ENCODE measurements around the gene MACROD2.

MACROD2 gene

GRCh38 chr20:15917283-15917682 lies 1922.0 kb downstream of the MACROD2 start:
- no peak for DNase-seq (ENCODE audit: low read depth)

- DNase-seq (ENCODE audit: low read depth), result no peak
Observed at GRCh38 chr20:15918631-15919030, 1923.3 kb downstream of the MACROD2 start.

GRCh38 chr20:15919118-15919517 lies 1923.8 kb downstream of the MACROD2 start:
- DNase-seq (ENCODE audit: low read depth), result no peak

- DNase-seq (ENCODE audit: low read depth), result no peak
Observed at GRCh38 chr20:15921930-15922329, 1926.6 kb downstream of the MACROD2 start.

GRCh38 chr20:15922556-15922955 lies 1927.2 kb downstream of the MACROD2 start:
- DNase-seq (ENCODE audit: low read depth), result no peak

- no peak for DNase-seq (ENCODE audit: low read depth)
Observed at GRCh38 chr20:15923030-15923776, 1927.9 kb downstream of the MACROD2 start.

GRCh38 chr20:15924556-15924955 lies 1929.2 kb downstream of the MACROD2 start:
- no peak for DNase-seq (ENCODE audit: low read depth)

- DNase-seq (ENCODE audit: low read depth), result no peak
Observed at GRCh38 chr20:15925376-15925775, 1930.1 kb downstream of the MACROD2 start.

- DNase-seq (ENCODE audit: low read depth), result no peak
Observed at GRCh38 chr20:15927893-15928650, 1932.8 kb downstream of the MACROD2 start.

- DNase-seq (ENCODE audit: low read depth), result no peak
Observed at GRCh38 chr20:15928946-15929345, 1933.6 kb downstream of the MACROD2 start.

- peak; percentile 42 for DNase-seq (ENCODE audit: low read depth)
Observed at GRCh38 chr20:15930311-15931305, 1935.3 kb downstream of the MACROD2 start.

- DNase-seq (ENCODE audit: low read depth), result no peak
Observed at GRCh38 chr20:15931897-15932296, 1936.6 kb downstream of the MACROD2 start.

GRCh38 chr20:15937179-15937578 lies 1941.9 kb downstream of the MACROD2 start:
- DNase-seq (ENCODE audit: low read depth), result no peak

- DNase-seq (ENCODE audit: low read depth), result no peak
Observed at GRCh38 chr20:15938847-15939246, 1943.5 kb downstream of the MACROD2 start.

GRCh38 chr20:15940127-15940526 lies 1944.8 kb downstream of the MACROD2 start:
- no peak for DNase-seq (ENCODE audit: low read depth)

GRCh38 chr20:15942130-15942529 lies 1946.8 kb downstream of the MACROD2 start:
- no peak for DNase-seq (ENCODE audit: low read depth)

GRCh38 chr20:15945289-15945688 lies 1950.0 kb downstream of the MACROD2 start:
- DNase-seq (ENCODE audit: low read depth), result no peak

- no peak for DNase-seq (ENCODE audit: low read depth)
Observed at GRCh38 chr20:15949391-15949790, 1954.1 kb downstream of the MACROD2 start.

- DNase-seq (ENCODE audit: low read depth), result no peak
Observed at GRCh38 chr20:15951658-15952057, 1956.3 kb downstream of the MACROD2 start.

GRCh38 chr20:15958142-15958541 lies 1962.8 kb downstream of the MACROD2 start:
- DNase-seq (ENCODE audit: low read depth), result no peak

GRCh38 chr20:15965165-15965564 lies 1969.8 kb downstream of the MACROD2 start:
- no peak for DNase-seq (ENCODE audit: low read depth)

- no peak for DNase-seq (ENCODE audit: low read depth)
Observed at GRCh38 chr20:15967334-15967733, 1972.0 kb downstream of the MACROD2 start.

Measured in non-pigmented ciliary epithelial cell (primary cell).